ENCODE data around the gene PLSCR4.
A peak's percentile ranks its signal among the peaks of the same experiment; 100 is the strongest.

The PLSCR4 gene

GRCh38 chr3:146189519-146190173 is 61.3 kb downstream of the PLSCR4 start:
- peak; percentile 83 for TF ChIP-seq CTCF (IDR thresholded peaks at IDR 0.05; ENCODE audit: insufficient read depth, missing control alignments)
- FAIRE-seq (peak; percentile 94), DNase-seq (ENCODE audit: insufficient read length, low spot score) (no peak)

- no peak for DNase-seq (ENCODE audit: insufficient read length, low spot score)
- TF ChIP-seq CTCF (IDR thresholded peaks at IDR 0.05; ENCODE audit: insufficient read depth, missing control alignments), result peak; percentile 63
These were observed 63.5 kb downstream of the PLSCR4 start for GRCh38 chr3:146187334-146187950.

GRCh38 chr3:146184241-146185015 is 66.5 kb downstream of the PLSCR4 start:
- no peak for FAIRE-seq
- no peak for TF ChIP-seq CTCF (IDR thresholded peaks at IDR 0.05; ENCODE audit: insufficient read depth, missing control alignments)
- no peak for DNase-seq (ENCODE audit: insufficient read length, low spot score)

More at GRCh38 chr3:146187334-146187950, 63.5 kb downstream of the PLSCR4 start:
- peak; percentile 32 for FAIRE-seq

GRCh38 chr3:146181216-146181615 is 69.7 kb downstream of the PLSCR4 start:
- DNase-seq (ENCODE audit: insufficient read length, low spot score) (no peak), FAIRE-seq (no peak)
- TF ChIP-seq CTCF (IDR thresholded peaks at IDR 0.05; ENCODE audit: insufficient read depth, missing control alignments), result no peak

GRCh38 chr3:146180376-146180775 is 70.5 kb downstream of the PLSCR4 start:
- DNase-seq (ENCODE audit: insufficient read length, low spot score) (no peak), FAIRE-seq (no peak)
- no peak for TF ChIP-seq CTCF (IDR thresholded peaks at IDR 0.05; ENCODE audit: insufficient read depth, missing control alignments)

- no peak for FAIRE-seq
- DNase-seq (ENCODE audit: insufficient read length, low spot score), result no peak
- TF ChIP-seq CTCF (IDR thresholded peaks at IDR 0.05; ENCODE audit: insufficient read depth, missing control alignments), result no peak
These were observed 72.8 kb downstream of the PLSCR4 start for GRCh38 chr3:146178006-146178689.
